Ectodermal cell (in vitro differentiated cells): Measurements from ENCODE around the gene RBM8A.
A peak's percentile ranks its signal among the peaks of the same experiment; 100 is the strongest.

Experiments used
- H3K27ac ChIP-seq: 2 replicates; pipeline ENCODE4 v1.7.0; 2013; ENCODE audit warnings: mild to moderate bottlenecking, low read depth, low read length; ENCODE audit not compliant: insufficient read depth, poor library complexity, severe bottlenecking
- H3K27me3 ChIP-seq: 2 replicates; pipeline ENCODE4 v1.7.0; 2013; ENCODE audit warnings: mild to moderate bottlenecking, low read length; ENCODE audit not compliant: insufficient read depth, control insufficient read depth, poor library complexity, severe bottlenecking
- H3K36me3 ChIP-seq: one replicate; pipeline ENCODE4 v1.7.0; 2013; ENCODE audit warnings: low read length; ENCODE audit not compliant: control insufficient read depth, insufficient read depth
- H3K4me1 ChIP-seq: one replicate; pipeline ENCODE4 v1.7.0; 2013; ENCODE audit warnings: low read length; ENCODE audit not compliant: control insufficient read depth, insufficient read depth
- H3K4me3 ChIP-seq: 2 replicates; pipeline ENCODE4 v1.7.0; 2013; ENCODE audit warnings: low read depth, low read length, control low read depth; ENCODE audit not compliant: insufficient read depth
- H3K9me3 ChIP-seq: 2 replicates; pipeline ENCODE4 v1.7.0; 2013; ENCODE audit warnings: mild to moderate bottlenecking, low read length, moderate library complexity; ENCODE audit not compliant: control insufficient read depth
- WGBS, 2 experiments: methylation state at CpG; one replicate each; pipeline ENCODE4 v1.1.7; 2013; ENCODE audit warnings: missing lambda C conversion rate in 2 of 2; 5-methylcytosine and 5-hydroxymethylcytosine counted together

The RBM8A gene

DNA sequence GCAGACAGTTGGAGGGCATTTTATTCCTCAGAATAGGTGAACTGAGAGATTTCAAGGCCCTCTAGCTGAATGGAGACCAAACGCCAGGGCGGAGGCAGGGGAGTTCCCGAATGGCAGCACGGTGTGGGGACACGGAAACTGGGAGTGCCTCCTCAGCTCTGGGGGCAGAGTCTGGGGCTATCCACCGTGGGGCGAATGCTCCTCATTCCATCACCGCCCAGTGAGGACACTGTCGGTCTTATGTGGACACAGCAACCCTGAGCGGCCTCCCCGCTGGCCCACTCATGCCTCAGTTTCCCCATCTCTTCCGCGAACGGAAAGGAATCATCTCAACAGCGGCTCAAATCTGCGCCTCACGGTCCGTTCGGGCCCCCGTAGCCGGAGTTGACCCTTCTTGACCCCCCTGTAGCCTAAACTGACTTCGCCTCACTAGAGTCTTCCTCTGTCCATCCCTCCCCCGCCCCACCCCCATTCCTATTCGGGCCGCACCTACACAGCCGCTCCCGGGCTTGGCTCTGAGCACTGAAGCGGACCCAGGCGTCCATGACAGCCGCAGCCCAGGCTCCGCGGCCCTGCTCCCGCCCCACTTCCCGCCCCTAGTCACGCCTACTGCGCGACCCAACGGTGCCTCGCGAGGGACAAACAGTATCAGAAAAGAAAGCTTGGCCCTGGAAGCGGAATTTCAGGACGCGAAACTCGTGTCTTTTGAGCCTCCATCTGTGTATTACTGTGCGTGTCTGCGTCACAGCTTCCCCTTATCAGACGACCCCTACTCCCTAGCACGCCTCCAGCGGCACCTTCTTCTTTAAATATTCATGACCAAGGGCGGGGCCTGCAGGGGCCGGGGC is 8.9 kb downstream of the RBM8A start, which contains the start of gene PEX11B:
PEX11B (minus strand) TSS at position 574 of the 848 bp plus-strand sequence; CDS start at position 545, 29 bp downstream.
- Histone ChIP-seq H3K4me1 (no peaks in the 10 kb centered on the region), H3K27me3 (no peaks in the 10 kb centered on the region), H3K9me3 (no peaks in the 10 kb centered on the region), H3K27ac (no peak within 1 kb of the TSS), H3K4me3 (peak within 1 kb of the TSS; percentile 70), H3K36me3 (peaks cover 5% of the 10 kb centered on the region)
- WGBS, 2 experiments, result 1 to 2% methylated on average over 51 of the region's 51 CpGs

DNA sequence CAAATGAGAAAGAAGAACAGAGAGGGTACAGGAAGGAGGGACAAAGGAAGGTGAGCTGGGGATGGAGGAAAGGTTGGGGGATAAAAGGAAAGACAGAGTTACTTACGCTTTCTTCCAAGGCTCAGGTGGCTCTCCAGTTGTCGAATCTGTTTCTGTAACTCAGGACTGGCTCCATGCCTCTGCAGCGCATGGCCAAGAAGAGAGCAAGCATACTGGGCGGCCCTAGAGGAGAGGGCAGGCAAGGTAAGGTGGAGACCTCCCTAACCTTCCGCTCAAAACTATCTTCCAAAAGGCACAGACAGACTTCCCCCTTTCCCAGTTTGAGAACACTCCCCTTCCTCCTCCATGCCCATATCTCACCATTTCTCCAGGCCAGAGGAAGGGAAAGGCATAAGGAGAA is 9.7 kb downstream of the RBM8A start:
- Histone ChIP-seq H3K4me1 (no peaks in the 10 kb centered on the region), H3K9me3 (no peaks in the 10 kb centered on the region), H3K36me3 (peaks cover 5% of the 10 kb centered on the region), H3K27ac (no peak overlapping the region), H3K27me3 (no peaks in the 10 kb centered on the region), H3K4me3 (peak overlapping the region; percentile 70)
- WGBS, 2 experiments, result 89 to 93% methylated on average over 5 of the region's 5 CpGs

DNA sequence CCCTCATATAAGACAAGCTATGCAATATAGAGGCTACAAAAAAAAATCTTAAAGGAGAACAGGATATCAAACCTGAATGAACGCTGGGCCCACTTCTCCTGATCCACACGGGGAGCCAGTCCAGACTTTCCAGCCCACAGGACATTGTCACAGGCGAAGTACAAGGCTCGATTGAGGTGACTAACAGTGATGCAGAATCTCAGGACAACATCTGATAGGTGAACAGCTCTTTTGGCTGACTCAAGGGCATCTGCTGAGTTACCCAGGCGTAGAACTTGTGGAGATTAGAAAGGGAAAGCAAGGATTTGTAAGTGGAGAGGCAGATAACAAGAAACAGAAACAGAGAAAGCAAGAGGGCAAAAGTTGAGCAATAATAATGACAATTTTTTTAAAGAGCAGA is 10.5 kb downstream of the RBM8A start:
- WGBS, 2 experiments, result 90 to 94% methylated on average over 5 of the region's 5 CpGs
- Histone ChIP-seq H3K36me3 (peaks cover 8% of the 10 kb centered on the region), H3K27ac (no peak overlapping the region), H3K4me3 (no peak overlapping the region), H3K27me3 (no peaks in the 10 kb centered on the region), H3K4me1 (no peaks in the 10 kb centered on the region), H3K9me3 (no peaks in the 10 kb centered on the region)

DNA sequence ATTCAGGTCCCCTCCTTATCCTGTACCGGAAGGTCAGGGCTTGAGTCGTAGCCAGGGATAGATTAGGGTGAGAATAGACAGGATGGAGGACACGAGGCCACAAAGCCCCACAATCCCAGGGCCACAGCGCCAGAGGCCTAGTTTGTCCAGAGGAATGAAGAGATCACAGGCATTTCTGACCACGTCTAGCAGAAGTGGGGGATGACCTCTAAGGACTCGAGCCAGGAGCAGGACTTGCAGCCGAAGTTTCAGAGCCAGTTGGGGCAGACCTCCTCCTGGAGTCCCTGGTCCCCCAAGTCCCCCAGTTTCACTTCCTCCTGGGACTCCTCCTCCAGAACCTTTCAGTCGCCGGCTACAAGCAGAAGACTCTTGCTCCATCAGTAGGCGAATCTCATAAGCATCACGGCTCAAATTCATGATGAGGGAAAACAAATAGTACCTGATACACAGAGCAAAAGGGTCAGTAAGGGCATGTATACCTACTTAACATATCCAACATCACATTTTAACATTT is 15.1 kb downstream of the RBM8A start:
- Histone ChIP-seq H3K4me3 (no peak overlapping the region), H3K27ac (no peak overlapping the region), H3K36me3 (peaks cover 8% of the 10 kb centered on the region), H3K9me3 (no peaks in the 10 kb centered on the region), H3K4me1 (no peaks in the 10 kb centered on the region), H3K27me3 (no peaks in the 10 kb centered on the region)
- WGBS, 2 experiments, result 91 to 95% methylated on average over 11 of the region's 11 CpGs

DNA sequence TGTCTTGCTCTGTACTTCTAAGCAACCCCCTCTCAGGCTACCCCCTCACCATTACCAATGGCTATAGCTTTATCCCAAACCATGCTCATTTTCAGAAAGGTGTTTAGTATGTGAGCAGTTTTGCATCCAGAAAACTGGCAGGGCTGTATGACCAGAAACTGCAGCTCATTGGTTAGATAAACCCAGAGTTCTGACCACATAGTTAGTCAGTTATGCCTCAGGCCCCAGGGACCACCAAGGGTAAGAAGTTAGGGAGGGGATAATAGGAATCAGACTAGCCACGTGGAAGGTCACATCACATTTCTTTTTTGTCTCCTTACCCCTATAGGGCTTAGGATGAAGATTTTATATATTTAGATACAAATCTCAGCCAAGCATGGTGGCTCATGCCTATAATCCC is 18.6 kb downstream of the RBM8A start:
- Histone ChIP-seq H3K9me3 (no peaks in the 10 kb centered on the region), H3K27ac (no peak overlapping the region), H3K4me1 (no peaks in the 10 kb centered on the region), H3K4me3 (no peak overlapping the region), H3K36me3 (peaks cover 3% of the 10 kb centered on the region), H3K27me3 (no peaks in the 10 kb centered on the region)
- no CpG with 5 or more reads among the region's 1 CpG for WGBS, 2 experiments

DNA sequence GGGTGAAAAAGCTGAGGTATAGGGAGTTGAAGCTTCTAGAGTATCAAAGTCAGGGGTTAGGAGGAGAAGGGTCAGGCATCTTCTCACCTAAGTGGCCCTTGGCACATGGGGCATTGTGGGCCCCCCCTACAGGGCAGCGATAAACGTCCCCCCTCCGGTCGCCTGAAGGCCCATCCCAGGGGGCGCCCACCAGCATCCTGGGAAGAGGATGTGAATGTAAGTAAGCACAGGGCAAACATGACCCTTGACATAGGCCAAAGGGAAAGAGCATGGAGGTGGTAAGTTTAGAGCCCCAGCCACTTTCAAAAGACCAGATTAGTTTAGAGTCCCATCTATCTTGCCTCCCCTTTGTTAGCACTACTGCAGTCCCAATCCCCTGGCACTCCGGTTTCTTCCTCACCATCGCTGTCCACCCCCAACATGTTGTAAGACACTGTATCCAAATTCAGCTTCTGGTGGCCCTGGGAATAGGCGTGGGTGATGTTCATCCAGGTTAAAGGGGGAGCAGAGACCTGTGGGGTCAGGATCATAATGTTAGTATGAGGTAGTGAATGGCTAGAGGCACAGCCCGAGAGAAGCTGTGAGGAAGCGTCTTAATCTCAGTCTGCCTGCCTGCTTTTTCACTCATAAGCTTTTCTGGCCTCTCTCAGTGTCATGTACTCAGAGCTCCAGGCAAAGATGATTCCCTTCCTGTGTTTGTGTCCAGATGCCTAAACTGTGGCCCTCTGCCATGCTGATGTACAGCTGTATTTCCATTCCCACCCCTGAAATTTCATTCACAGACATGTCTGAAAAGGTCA is 20.1 kb downstream of the RBM8A start:
- no peaks in the 10 kb centered on the region for H3K4me1 ChIP-seq
- WGBS, 2 experiments, result 75 to 79% methylated on average over 10 of the region's 10 CpGs
- H3K27me3 ChIP-seq, result no peaks in the 10 kb centered on the region
- H3K27ac ChIP-seq, result no peak overlapping the region
- H3K9me3 ChIP-seq, result no peaks in the 10 kb centered on the region
- H3K4me3 ChIP-seq, result no peak overlapping the region
- peaks cover 3% of the 10 kb centered on the region for H3K36me3 ChIP-seq

DNA sequence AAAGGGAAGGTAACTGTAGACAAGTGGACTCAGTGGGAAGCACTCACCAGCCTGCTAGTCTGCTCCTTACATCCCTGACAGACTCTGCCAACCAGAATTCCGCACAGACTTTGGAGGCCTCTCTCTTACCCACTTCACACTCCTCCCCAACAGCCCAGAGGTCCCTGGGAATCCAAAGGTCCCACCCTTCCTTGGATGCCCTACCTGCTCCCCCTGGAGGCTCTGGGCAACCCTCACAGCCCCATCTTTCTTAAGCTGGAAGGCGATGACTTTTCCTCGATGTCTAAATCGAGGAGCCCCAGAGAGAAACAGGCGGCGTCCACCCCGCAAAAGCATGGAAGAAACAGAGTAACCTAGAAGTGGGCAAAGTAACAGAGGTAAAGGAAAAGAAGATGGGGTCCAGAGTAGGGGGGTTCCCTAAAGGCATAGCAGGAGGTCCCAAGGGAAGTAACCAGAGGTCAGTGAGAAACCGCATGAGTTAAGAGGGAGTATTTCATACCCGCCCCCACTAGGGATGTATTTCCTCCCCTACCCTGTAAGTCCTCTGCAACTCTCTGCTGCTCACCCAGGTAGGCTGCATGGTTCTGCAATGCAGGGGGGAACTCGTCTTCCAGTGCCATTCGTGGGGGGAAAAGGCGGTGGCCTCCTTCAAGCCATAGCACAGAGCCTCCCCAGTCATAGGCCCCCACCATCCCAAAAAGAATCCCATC is 25.8 kb downstream of the RBM8A start:
- H3K36me3 ChIP-seq, result no peaks in the 10 kb centered on the region
- no peaks in the 10 kb centered on the region for H3K27me3 ChIP-seq
- 93% methylated on average over 12 of the region's 12 CpGs for WGBS, 2 experiments
- H3K4me3 ChIP-seq, result no peak overlapping the region
- no peak overlapping the region for H3K27ac ChIP-seq
- peaks cover 7% of the 10 kb centered on the region for H3K4me1 ChIP-seq
- no peaks in the 10 kb centered on the region for H3K9me3 ChIP-seq

DNA sequence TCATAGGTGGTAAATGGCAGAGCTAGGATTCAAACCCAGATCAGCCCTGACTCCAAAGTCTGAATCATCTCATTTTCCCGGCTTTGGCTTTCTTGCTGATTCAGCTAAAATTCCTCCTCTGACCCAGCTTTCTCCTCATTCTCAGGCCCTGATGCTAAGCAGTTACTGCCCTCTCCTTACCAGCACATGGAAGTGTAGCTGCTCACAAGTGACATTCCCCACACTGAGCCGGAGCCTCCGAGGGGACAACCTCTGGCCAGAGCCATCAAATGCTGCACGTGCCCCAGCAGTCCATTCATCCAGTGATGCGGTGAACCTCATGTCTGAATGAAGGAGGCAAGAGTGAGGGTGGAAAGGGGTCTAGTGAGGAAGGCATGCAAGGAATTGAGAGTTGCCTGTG is 28.5 kb downstream of the RBM8A start:
- Histone ChIP-seq H3K4me3 (no peak overlapping the region), H3K36me3 (no peaks in the 10 kb centered on the region), H3K27ac (peak overlapping the region; percentile 50), H3K27me3 (no peaks in the 10 kb centered on the region), H3K4me1 (peaks cover 7% of the 10 kb centered on the region), H3K9me3 (no peaks in the 10 kb centered on the region)
- WGBS, 2 experiments, result 75 to 81% methylated on average over 5 of the region's 5 CpGs

DNA sequence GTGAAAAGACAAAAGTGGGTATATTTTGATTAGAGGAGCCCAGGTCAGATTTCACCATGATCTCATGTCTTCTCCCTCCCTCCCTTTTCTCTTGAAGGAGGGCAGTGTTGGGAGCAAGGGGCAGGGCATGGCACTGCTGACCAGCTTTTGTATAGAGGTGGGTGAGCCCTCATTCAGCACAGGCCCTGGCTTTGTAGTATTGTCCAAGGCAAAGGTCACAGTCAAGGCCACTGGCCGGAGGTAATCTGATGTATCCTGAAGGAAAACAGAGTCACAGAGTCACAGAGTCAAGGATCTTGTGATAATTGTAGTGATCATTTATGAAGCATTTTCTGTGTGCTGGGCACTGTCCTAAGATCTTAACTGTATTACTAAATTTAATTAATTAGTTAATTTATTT is 29.3 kb downstream of the RBM8A start:
- Histone ChIP-seq H3K4me1 (peaks cover 7% of the 10 kb centered on the region), H3K36me3 (no peaks in the 10 kb centered on the region), H3K27me3 (no peaks in the 10 kb centered on the region), H3K9me3 (no peaks in the 10 kb centered on the region), H3K27ac (no peak overlapping the region), H3K4me3 (no peak overlapping the region)
- 88 to 100% methylated on average over 1 of the region's 1 CpG for WGBS, 2 experiments
